Esophagus squamous epithelium (tissue), 5 donors: ENCODE data around the gene LINGO4. TPM values are rescaled to one million over a fixed set of nuclear protein-coding genes. Genes with fewer than 3 reads are reported as not detected.
A peak's percentile ranks its signal among the peaks of the same experiment; 100 is the strongest.

ENCODE experiments used
- DNase-seq: peaks from one replicate; lab custom pipeline; 2025; lab: John Stamatoyannopoulos, UW
- H3K27ac ChIP-seq, 4 donors: fragments of 200-600 bp; sonication (generic); one replicate each; pipeline ENCODE4 v1.5.1; 2016 to 2019; ENCODE audit warnings: mild to moderate bottlenecking in 1 of 4
- H3K27me3 ChIP-seq, 4 donors: fragments of 200-600 bp; sonication (generic); 1 replicate in 3 of 4; 2 replicates in 1 of 4; pipeline versions ENCODE4 v1.5.1 to v1.6.0; 2017 to 2021; ENCODE audit warnings: antibody characterized with exemption in 1 of 4
- H3K36me3 ChIP-seq, 3 donors: fragments of 200-600 bp; sonication (generic); one replicate each; pipeline ENCODE4 v1.5.1; 2016 to 2019
- H3K4me1 ChIP-seq, 3 donors: fragments of 200-600 bp; sonication (generic); one replicate each; pipeline ENCODE4 v1.5.1; 2017 to 2019
- H3K4me3 ChIP-seq, 4 donors: fragments of 200-600 bp; sonication (generic); 1 replicate in 3 of 4; 2 replicates in 1 of 4; pipeline ENCODE4 v1.5.1; 2016 to 2019; ENCODE audit warnings: mild to moderate bottlenecking in 2 of 4, moderate library complexity in 1 of 4
- H3K9me3 ChIP-seq, 3 donors: fragments of 200-600 bp; sonication (generic); one replicate each; pipeline ENCODE4 v1.5.1; 2016 to 2019
- CTCF ChIP-seq, 6 experiments: fragments of 450-650 bp in 4 of 6; fragments of 200-600 bp in 2 of 6; sonication (generic) in 2 of 6; IDR thresholded peaks; one replicate each; pipeline ENCODE4 v1.5.1; 2016 to 2019; ENCODE audit warnings: antibody characterized with exemption in 6 of 6, mild to moderate bottlenecking in 4 of 6, moderate library complexity in 4 of 6
- POLR2A ChIP-seq, 4 donors: fragments of 450-650 bp; IDR thresholded peaks; one replicate each; pipeline ENCODE4 v1.6.1; 2017; ENCODE audit warnings: antibody characterized with exemption in 4 of 4, mild to moderate bottlenecking in 4 of 4, moderate library complexity in 3 of 4
- WGBS, 2 donors: methylation state at CpG; one replicate each; pipeline ENCODE4 v1.1.5; 2018; 5-methylcytosine and 5-hydroxymethylcytosine counted together
- intact Hi-C: fragments of 100-400 bp; cut with DNase I; formaldehyde crosslinking; loops from one replicate; pipeline ENCODE4 v1.15.0; 2022
- total RNA-seq, 4 donors: library from RNA; depleted of rRNA; stranded (reverse); fragments of >200 nt; gene quantifications; one replicate each; pipeline ENCODE4 v1.1.0, GENCODE V29; 2016
- donor health status: DM: yes; HTN: yes; CAD: no.

The LINGO4 gene
- total RNA-seq, 4 donors from 2014 or later, result 0.19 TPM; not detected in 3

- WGBS, 2 donors, result 32 to 57% methylated on average over 4 to 6 of the region's 7 CpGs
- TF ChIP-seq CTCF (IDR thresholded peaks at IDR 0.05) (no peak), POLR2A (IDR thresholded peaks at IDR 0.05) (no peak)
- Histone ChIP-seq H3K27ac (no peak overlapping the region), H3K4me3 (no peak overlapping the region), H3K9me3 (no peaks in the 10 kb centered on the region), H3K36me3 (peaks cover 0 to under 1% (median 0%) of the 10 kb centered on the region in 3 donors), H3K27me3 (peaks cover 0 to 5% (median 0%) of the 10 kb centered on the region in 4 donors), H3K4me1 (peaks cover 0 to 41% (median 26%) of the 10 kb centered on the region in 3 donors)
- DNase-seq, result no peak
- intact Hi-C loops, result no loop called here
These were observed 14.9 kb upstream of the LINGO4 start for GRCh38 chr1:151819976-151820623.

GRCh38 chr1:151819227-151819835 is 14.1 kb upstream of the LINGO4 start:
- Histone ChIP-seq H3K27me3 (peaks cover 0 to 5% (median 0%) of the 10 kb centered on the region in 4 donors), H3K27ac (no peak overlapping the region), H3K36me3 (peaks cover 0 to 3% (median 0%) of the 10 kb centered on the region in 3 donors), H3K4me1 (peaks cover 0 to 43% (median 26%) of the 10 kb centered on the region in 3 donors), H3K4me3 (no peak overlapping the region), H3K9me3 (no peaks in the 10 kb centered on the region)
- WGBS, 2 donors, result 75 to 96% methylated on average over 3 to 11 of the region's 12 CpGs
- TF ChIP-seq POLR2A (IDR thresholded peaks at IDR 0.05) (no peak), CTCF (IDR thresholded peaks at IDR 0.05) (no peak)
- no peak for DNase-seq
- intact Hi-C loops, result no loop called here

- peak overlapping the region in 2 of 4 donors; percentile 14 to 21 for H3K27ac ChIP-seq
- H3K9me3 ChIP-seq, result no peaks in the 10 kb centered on the region
- intact Hi-C loops, result no loop called here
- H3K36me3 ChIP-seq, result peaks cover 0 to 3% (median 0%) of the 10 kb centered on the region in 3 donors
- no peaks in the 10 kb centered on the region for H3K27me3 ChIP-seq
- H3K4me3 ChIP-seq, result no peak overlapping the region
- TF ChIP-seq POLR2A (IDR thresholded peaks at IDR 0.05), result no peak
- no peak for DNase-seq
- WGBS, 2 donors, result 7 to 40% methylated on average over 1 to 2 of the region's 7 CpGs
- peaks cover 0 to 43% (median 26%) of the 10 kb centered on the region in 3 donors for H3K4me1 ChIP-seq
These were observed 12.1 kb upstream of the LINGO4 start for GRCh38 chr1:151817353-151817730.

- intact Hi-C loops, result no loop called here
- Histone ChIP-seq H3K4me3 (no peak overlapping the region), H3K27me3 (no peaks in the 10 kb centered on the region), H3K36me3 (peaks cover 0 to 3% (median 0%) of the 10 kb centered on the region in 3 donors), H3K9me3 (no peaks in the 10 kb centered on the region), H3K27ac (peak overlapping the region in 2 of 4 donors; percentile 14 to 21), H3K4me1 (peaks cover 0 to 43% (median 26%) of the 10 kb centered on the region in 3 donors)
- TF ChIP-seq CTCF (IDR thresholded peaks at IDR 0.05) (no peak), POLR2A (IDR thresholded peaks at IDR 0.05) (no peak)
- WGBS, 2 donors, result 47 to 72% methylated on average over 17 to 21 of the region's 26 CpGs
- DNase-seq, result no peak
These were observed 11.5 kb upstream of the LINGO4 start for GRCh38 chr1:151816548-151817352.

GRCh38 chr1:151815716-151816327 is 10.6 kb upstream of the LINGO4 start:
- Histone ChIP-seq H3K27ac (no peak overlapping the region), H3K27me3 (no peaks in the 10 kb centered on the region), H3K9me3 (no peaks in the 10 kb centered on the region), H3K4me1 (peaks cover 0 to 36% (median 24%) of the 10 kb centered on the region in 3 donors), H3K36me3 (peaks cover 0 to 3% (median 0%) of the 10 kb centered on the region in 3 donors), H3K4me3 (no peak overlapping the region)
- TF ChIP-seq POLR2A (IDR thresholded peaks at IDR 0.05) (no peak), CTCF (IDR thresholded peaks at IDR 0.05) (no peak)
- WGBS, 2 donors, result 52 to 61% methylated on average over 9 to 11 of the region's 12 CpGs
- no peak for DNase-seq
- intact Hi-C loops, result no loop called here
